Progenitor cell of endocrine pancreas (in vitro differentiated cells): Measurements from ENCODE around the gene TKT. TPM values are rescaled to one million over a fixed set of nuclear protein-coding genes. Genes with fewer than 3 reads are reported as not detected.
"Not testable (repeated sequence)": the region's sequence is repeated elsewhere in the genome, so short reads cannot be mapped to it uniquely, and the experiment has no call there.

ENCODE experiments used
- DNase-seq: peaks from one replicate; pipeline ENCODE4 v3.0.0; 2021; ENCODE audit warnings: low spot score; ENCODE audit not compliant: unreplicated experiment
- H3K27ac Mint-ChIP-seq: 2 replicates; pipeline ENCODE4 v1.8.0; 2021; ENCODE audit warnings: mild to moderate bottlenecking, moderate library complexity, mixed read lengths
- H3K27me3 Mint-ChIP-seq: 2 replicates; pipeline ENCODE4 v1.8.0; 2021; ENCODE audit warnings: mixed read lengths
- H3K36me3 Mint-ChIP-seq: 2 replicates; pipeline ENCODE4 v1.8.0; 2022; ENCODE audit warnings: mixed read lengths; ENCODE audit not compliant: insufficient read depth
- H3K4me1 Mint-ChIP-seq: 2 replicates; pipeline ENCODE4 v1.8.0; 2021; ENCODE audit warnings: low read depth, mixed read lengths
- H3K4me3 Mint-ChIP-seq: 2 replicates; pipeline ENCODE4 v1.8.0; 2021; ENCODE audit warnings: low read depth, mild to moderate bottlenecking, moderate library complexity, mixed read lengths
- H3K9me3 Mint-ChIP-seq: 2 replicates; pipeline ENCODE4 v1.8.0; 2021; ENCODE audit warnings: low read depth, mixed read lengths
- CTCF ChIP-seq: fragments of 200-600 bp; sonication (generic); IDR thresholded peaks from one replicate; pipeline ENCODE4 v1.5.0; 2021; ENCODE audit warnings: antibody characterized with exemption, mild to moderate bottlenecking; ENCODE audit not compliant: unreplicated experiment
- long read RNA-seq: library from polyadenylated mRNA; unstranded; transcript quantifications from one replicate; pipeline ENCODE4 v2.0.0, GENCODE V29; 2020
- total RNA-seq: library from RNA; stranded (reverse); gene quantifications from 2 replicates; pipeline ENCODE4 v1.2.1, GENCODE V29; 2021

TKT gene
- total RNA-seq: 250 and 259 TPM in 2 replicates
- long read RNA-seq, transcript TKT-208 (14 exons, 3,010 nt): major isoform, 1,113 of 1,264 reads
- long read RNA-seq, transcript TKT-203 (15 exons, 2,831 nt): minor isoform, 10 of 1,264 reads
- long read RNA-seq, partial matches to known transcripts: 86 of 1,264 reads
- long read RNA-seq, other reads (novel, unspliced or antisense): 50 of 1,264 reads

GRCh38 chr3:53255775-53256703 is at the start of gene TKT:
Gene TKT (minus strand): TSS chr3:53256022. CDS start chr3:53255942, 80 bp downstream.
- peak within 1 kb of the TSS; percentile 90 for H3K4me3 Mint-ChIP-seq
- no peaks in the 10 kb centered on the region for H3K9me3 Mint-ChIP-seq
- peaks cover 20% of the 10 kb centered on the region for H3K27me3 Mint-ChIP-seq
- peak within 1 kb of the TSS; percentile 95 for H3K27ac Mint-ChIP-seq
- H3K4me1 Mint-ChIP-seq: peaks cover 27% of the 10 kb centered on the region
- TF ChIP-seq CTCF: no peak
- DNase-seq: peak; percentile 68
- peaks cover 1% of the 10 kb centered on the region for H3K36me3 Mint-ChIP-seq

- H3K4me1 Mint-ChIP-seq: no peaks in the 10 kb centered on the region
- H3K4me3 Mint-ChIP-seq: no peak overlapping the region
- TF ChIP-seq CTCF: no peak
- H3K27ac Mint-ChIP-seq: peak overlapping the region; percentile 51
- no peaks in the 10 kb centered on the region for H3K9me3 Mint-ChIP-seq
- H3K36me3 Mint-ChIP-seq: peaks cover 20% of the 10 kb centered on the region
- H3K27me3 Mint-ChIP-seq: no peaks in the 10 kb centered on the region
- no peak for DNase-seq
Observed at GRCh38 chr3:53303957-53304356, 48.1 kb upstream of the TKT start.

- no peak for TF ChIP-seq CTCF
- H3K9me3 Mint-ChIP-seq: no peaks in the 10 kb centered on the region
Observed at GRCh38 chr3:53303549-53303948, 47.7 kb upstream of the TKT start.

GRCh38 chr3:53300826-53301225 is 45.0 kb upstream of the TKT start:
- Mint-ChIP-seq H3K9me3 (no peaks in the 10 kb centered on the region), H3K27me3 (no peaks in the 10 kb centered on the region), H3K4me1 (no peaks in the 10 kb centered on the region), H3K4me3 (no peak overlapping the region), H3K27ac (peak overlapping the region; percentile 33), H3K36me3 (peaks cover 15% of the 10 kb centered on the region)
- no peak for DNase-seq
- no peak for TF ChIP-seq CTCF

More at GRCh38 chr3:53303549-53303948, 47.7 kb upstream of the TKT start:
- Mint-ChIP-seq H3K4me1 (no peaks in the 10 kb centered on the region), H3K36me3 (peaks cover 18% of the 10 kb centered on the region), H3K4me3 (no peak overlapping the region), H3K27me3 (no peaks in the 10 kb centered on the region), H3K27ac (peak overlapping the region; percentile 51)
- DNase-seq: no peak

GRCh38 chr3:53299611-53300023 is 43.8 kb upstream of the TKT start:
- H3K4me1 Mint-ChIP-seq, H3K27me3 Mint-ChIP-seq, DNase-seq, H3K4me3 Mint-ChIP-seq, H3K9me3 Mint-ChIP-seq: not testable (repeated sequence)
- peaks cover 15% of the 10 kb centered on the region for H3K36me3 Mint-ChIP-seq
- peak; percentile 92 for TF ChIP-seq CTCF
- peak overlapping the region; percentile 90 for H3K27ac Mint-ChIP-seq
